Glomerular visceral epithelial cell (primary cell): Measurements from ENCODE around the gene SPARC.

Experiments
- DNase-seq: peaks from one replicate; pipeline ENCODE4 v3.0.0-alpha.2; 2016; ENCODE audit errors: extremely low spot score

Gene SPARC

DNA sequence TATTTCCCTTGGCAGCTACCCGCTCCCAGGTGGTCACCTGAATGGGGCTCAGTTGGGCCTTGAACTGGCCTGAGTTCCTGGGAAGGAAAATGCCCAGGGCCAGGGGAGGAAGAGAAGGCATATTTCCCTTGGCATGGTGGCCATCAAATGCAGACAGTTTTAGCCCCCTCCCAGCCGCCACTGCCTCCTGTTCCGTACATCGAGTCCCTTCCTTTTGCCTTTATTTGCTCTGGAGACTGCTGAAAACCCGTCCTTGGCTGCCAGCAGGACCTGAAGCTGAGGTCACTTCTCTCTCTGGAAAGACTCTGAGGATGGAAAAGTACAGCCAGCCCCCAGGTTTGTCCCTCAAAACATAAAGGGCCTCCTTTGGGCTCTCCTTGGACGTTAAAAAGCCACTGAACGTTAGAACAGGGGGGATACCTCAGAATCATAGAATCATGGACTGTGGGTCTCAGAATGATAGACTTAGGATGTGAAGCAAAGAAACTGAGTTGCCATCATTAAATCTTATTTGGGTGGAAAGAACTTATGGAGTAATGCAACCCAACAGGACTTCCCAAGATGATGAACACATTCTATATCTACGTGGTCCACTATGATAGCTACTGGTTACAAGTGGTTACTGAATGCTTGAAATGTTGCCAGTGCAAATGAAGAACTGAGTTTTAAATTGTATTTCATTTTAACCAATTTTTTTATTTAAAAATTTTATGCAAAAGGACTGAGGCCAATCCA lies 7.1 kb downstream of the SPARC start:
- no peak for DNase-seq

DNA sequence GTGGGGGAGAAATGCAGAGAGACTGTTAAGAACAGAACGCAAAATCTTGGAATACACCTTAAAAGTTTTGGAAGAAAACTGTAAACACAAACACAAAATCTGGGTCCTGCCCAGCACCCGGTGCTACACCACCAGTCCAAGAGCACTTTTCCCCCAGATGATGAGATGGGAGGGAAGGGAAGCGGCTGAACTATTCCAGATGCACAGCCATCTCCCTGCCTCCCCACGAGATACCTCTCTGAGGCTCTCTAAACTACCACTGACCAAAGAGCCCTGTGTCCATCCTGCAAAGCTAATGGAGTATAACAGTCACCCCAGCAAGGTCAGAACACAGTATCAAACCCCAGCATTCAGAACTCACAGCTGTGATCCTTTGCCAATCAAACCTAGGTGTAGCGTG lies 8.0 kb downstream of the SPARC start:
- no peak for DNase-seq

DNA sequence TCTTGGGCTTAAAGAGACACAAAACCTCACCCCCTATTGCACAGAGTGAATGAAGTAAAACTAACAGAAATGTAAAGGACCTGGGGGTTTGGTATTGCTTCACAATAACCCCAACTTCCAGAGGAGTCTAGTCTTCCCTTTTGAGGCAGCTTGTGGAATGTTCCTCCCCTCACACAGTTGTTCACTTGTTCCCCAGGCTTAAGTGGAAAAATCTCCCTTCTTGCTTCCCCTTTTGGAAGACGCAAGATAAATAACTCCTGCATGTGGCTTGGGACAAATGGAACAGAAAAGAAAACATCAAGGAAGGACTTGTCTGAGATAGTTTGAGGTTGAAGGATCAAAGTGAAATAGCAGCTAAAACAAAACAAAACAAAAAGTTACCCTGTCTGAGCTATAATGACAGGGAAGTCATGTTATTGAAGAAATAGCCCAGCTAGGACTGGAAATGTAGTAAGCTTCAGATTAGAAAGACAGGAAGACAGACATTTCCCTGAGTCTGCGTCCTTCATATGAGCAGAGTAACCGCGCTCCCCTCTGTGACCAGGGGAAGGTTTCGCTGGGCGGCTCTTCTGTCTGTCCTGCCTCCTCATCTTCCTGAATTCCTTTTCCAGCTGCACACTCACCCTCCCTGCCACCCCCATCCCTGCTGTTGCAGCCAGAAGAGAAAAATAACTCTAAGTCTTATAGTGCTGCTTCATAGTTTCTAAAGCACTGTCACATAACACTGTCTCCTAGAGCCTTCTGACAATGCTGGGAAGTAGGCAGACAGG lies 8.8 kb downstream of the SPARC start:
- DNase-seq, result no peak

DNA sequence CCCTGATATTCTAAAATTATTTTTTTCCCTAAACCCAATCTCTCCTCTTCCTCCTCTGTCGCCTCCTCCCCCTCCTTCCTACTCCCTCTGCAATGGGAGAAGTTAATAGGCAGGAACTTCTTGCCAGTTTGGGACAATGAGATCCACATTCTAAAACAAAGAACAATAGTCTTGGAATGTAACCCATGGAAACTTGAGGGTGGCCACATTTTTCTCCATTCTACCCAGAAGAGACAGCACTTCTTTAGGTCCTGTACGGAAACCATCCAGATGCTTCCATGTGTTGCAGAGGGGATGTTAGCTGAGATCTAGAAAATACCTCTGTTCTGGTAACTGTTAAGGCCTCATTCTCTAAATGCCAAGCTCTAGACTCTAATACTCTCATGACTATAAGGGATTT lies 10.0 kb downstream of the SPARC start:
- no peak for DNase-seq

DNA sequence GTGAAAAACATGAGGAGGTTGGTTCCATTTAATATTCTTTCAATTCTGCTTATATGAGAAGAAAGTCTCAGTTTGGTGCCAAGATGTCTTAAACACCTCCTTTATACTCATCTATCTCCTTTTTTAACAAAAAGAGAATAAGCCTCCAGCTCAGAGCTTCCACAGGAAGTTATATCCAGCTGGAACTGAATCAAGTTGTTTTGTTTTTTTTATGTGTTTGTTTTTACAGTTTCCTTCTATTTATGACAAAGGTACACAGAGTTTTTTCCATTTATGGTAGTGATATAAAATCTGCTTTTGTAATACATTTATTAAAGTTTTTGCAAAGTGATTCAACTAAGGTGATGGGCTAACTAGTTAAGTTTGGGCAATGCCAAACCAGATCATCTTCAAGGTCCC lies 10.4 kb downstream of the SPARC start:
- no peak for DNase-seq

DNA sequence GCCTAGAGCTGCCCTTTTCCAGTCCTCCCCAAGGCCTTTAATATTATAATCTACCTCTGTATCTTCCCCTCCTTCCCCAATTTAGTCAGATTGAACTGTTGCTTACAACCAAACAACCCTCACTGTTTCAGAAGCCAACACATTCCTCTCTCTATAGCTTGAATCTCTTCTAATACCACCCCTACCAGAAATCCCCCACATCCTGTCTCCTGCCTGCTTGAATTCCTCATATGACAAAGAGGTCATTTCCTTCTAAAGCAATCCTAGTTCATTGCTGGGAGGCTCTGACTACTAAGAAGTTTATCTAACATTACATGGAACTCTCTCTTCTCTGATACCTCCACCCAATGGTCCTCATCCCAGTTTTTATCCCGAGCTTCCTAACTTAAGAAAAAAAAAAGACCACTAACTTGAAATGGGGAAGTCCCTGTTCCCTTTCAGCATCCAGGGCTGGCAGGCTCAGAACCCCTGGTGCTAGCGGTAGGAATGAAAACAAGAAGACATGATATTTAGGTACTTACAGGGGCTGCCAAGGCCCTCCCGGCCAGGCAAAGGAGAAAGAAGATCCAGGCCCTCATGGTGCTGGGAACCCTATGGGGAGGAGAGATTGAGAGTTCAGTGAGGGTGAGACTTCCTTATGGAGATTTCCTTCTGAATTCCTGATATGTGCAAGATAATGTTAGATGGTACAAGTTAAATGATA lies 11.0 kb downstream of the SPARC start:
- DNase-seq, result peak; percentile 47

DNA sequence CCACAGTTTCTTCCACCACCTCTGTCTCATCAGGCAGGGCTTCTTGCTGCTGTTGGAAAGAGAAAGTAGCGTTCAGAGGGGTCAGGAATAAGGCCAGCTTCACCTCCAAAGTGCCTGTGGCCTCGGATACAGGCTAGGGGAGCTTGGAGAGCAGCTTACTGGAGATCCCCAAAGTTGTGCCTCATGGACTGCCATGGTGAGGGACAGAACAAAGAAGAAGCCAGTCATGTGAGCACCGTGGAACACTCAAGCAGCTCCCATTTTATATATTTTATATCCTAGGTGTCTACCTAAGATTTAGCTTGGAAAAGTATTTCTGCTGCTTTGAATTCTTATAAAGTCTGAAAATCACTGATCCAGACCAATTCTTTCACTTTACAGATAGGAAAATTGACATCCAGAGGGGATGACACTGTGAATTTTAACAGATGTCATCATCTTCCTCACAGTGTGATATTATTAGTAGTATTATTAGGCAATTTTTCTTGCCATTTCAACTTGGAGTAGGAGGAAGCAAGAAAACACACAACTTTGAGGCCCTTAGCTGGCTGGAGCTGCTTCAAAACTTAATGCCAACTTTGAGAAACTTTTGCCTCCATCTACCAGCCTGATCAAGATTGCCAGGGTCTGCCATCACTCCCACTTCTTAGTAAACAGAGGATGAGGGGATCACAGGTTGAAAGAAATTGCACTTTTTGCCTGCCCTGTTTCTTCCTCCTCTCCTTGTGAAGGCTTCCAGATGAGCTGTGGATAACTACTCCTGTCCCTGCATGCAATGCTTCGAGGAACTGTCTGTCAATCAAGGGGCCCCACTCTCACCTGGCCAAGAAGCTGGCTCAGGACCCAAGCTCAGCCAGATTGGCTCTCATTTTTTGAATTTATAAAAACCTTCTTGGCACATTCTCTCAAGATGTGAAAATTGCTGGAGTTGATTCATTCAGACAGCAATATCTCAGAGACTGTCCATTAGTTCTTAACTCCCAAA lies 11.8 kb downstream of the SPARC start:
- DNase-seq, result no peak

DNA sequence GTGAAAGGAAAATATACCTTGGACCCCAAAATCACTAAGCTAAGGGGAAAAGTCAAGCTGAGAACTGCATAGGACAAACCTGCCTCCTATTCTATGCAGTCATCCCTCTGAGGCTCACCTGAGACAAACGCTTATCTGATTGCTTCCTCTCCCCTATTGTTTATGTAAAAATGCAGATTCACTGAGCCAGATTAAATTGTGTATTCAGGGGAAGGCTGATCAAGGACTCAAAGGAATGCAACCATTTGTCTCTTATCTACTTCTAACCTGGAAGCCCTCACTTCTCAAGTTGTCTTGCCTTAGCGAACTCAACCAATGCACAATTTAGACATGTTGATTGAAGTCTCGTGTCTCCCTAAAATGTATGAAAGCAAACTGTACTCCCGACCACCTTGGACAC lies 13.3 kb downstream of the SPARC start:
- DNase-seq, result no peak

DNA sequence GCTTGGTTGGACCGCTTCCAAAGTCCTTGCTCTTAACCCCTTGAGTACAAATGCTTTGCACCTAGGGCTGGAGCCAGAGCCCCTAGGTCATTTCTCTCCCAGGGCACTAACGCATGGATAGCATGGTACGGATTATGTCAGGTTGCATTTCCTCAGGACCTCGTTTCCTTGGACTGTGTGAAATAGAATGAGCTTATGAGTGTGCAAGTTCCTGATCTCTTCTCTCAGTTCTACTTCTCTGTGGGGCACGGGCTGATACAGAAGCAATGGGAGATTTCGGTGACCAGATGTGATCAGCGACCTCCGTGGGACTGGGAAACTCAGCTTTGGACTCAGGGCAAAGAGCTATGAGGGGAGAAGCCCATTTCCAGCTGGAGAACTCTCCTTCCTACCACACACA lies 14.2 kb downstream of the SPARC start:
- no peak for DNase-seq

DNA sequence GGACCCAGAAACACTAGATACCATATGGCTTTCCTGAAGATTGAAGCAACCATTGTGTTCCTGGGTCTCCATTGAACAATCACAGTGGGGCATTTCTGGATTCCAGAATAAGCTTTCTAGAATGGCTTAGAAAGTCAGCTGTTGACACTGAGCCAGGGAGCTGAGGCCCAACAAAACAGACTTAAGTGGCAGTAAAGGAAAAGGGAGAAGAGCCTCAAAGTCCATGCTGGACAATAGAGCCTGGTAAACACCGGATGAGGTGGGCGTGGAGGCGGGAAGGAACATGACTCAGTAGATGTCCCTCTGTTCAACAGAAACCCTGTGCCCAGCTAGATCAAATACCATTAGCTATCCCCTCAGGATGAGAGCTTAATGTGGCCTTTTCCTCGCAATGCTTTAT lies 14.8 kb downstream of the SPARC start:
- no peak for DNase-seq

DNA sequence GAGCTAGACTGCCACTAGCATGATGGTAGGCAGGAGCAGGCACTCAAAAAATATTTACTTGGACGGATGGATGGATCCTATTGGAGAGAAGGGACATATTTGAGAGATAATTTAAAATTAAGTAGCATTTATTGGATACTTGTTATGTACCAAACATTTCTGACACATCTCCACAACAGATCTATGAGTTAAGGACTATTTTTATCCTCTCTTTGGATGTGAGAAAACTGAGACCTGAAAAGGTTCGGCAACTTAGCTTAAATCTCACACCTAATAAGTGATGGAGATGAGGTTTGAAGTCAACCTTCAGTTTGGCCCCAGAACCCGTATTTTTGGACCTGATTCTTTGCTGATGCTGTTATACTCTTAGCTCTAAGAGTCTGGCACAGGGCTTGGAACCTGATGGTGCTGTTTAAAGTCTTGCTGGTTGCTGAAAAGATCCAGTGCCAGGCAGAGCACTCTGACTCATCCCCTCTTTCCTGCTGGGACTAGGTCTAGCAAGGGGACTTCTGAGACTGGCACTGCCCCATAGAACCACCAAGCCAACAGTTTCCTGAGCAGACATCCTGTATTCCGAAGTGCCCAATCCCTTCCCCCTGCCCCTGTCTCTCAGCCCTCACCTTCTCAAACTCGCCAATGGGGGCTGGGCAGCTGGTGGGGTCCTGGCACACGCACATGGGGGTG lies 15.6 kb downstream of the SPARC start:
- DNase-seq, result no peak

DNA sequence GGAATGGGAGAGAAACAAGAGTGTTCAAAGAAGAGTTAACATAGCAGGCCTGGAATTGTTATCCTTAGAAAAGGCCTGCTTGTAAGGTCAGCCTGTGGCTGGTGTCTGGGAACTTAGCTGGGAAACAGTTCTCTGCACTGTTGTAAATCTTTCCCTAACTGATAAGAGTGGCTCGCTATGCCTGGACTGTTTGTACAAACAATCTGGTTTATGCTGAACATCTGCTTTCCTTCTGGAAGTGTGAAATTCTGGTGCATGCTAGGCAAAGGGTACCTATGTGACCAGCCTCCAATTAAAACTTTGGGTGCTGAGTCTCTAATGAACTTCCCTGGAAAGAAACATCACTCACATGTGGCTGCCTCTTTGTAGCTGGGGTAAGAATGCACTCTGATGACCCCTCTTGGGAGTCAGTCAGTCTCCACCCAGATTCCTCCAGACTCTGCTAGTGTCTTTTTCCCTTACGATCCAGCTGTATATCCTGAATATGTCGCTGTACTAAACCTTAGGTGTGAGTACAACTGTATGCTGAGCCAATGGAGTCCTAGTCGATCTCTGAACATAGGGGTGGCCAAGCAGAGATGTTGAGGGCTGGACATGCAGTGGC lies 16.5 kb downstream of the SPARC start:
- DNase-seq, result no peak

DNA sequence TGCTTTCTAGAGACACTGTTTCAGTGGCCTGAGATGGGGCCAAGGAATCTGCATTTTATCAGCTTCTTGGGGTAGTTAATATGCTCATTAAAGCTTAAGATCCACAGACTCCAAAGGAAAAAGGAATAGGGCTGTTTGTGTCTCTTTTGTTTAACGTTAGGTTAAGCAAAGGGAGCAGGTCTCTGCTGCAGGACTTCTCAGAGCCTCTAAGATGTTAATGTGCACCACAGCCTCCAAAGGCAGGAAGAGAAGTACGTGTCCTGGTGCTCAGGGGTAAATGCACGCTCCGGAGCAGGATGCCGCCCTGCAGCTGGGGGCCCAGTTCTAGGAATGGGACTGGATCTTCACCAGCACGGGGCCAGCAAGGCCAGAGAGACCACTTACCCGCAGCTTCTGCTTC lies 19.6 kb downstream of the SPARC start:
- DNase-seq, result no peak

DNA sequence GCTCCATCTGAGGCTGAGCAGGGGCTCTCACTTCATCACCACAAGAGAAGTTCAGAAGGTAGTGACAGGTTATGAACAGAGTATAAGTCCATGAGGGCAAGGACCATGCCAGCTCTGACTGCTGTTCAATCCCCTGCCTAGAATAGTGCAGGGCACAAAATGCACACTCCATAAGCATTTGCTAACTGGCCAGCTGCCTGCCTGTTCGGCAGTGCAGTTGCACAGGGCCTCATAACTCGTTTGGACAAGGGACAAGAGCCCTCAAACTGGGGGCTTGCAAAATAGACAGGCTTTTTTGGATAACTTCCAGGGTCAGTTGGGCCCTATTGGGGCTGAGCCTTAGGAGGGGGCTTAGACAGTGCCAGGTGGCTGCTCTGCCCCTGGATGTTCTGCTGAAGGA lies 21.1 kb downstream of the SPARC start:
- no peak for DNase-seq

DNA sequence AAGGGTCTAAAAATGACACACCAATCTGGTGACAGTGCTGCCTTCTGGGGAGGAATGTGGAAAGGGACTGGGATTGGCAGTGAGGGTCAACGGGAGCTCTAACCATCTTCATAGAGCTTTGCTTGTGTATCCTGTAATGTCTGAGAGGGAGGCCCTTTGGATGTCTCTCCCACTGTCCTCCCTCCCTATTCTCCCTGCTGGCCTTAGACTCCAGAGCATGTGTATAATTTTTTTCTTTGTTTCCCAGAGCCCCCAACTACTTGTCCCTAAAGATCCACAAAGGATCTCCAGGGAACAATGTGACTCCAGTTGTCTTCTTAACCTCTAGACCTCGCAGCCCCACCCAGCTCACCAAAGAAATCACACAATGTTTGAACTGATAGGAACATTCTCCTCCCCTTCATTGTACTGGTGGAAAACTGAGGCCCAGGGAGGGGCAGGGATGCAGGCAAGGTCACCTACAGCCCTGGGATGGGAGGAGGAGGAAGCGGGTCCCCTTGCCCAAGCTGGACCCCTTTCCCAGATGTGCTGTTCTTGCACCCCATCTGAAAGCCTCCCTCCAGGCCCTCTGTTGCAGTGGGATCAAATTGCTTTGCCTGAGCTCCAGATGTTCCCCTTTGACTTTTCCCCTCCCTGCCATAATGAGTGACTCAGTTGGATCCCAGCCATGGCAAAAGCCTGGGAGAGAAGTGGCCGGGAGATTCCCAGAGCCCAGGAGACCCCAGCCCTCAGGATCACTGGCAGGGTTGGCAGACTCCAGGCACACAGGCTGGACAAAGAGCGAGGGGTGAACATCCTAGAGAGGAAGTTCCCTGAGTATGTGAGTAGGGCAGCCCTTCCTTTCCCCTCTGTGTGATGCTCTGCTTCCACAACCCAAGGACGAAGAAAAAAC lies 21.8 kb downstream of the SPARC start:
- no peak for DNase-seq

DNA sequence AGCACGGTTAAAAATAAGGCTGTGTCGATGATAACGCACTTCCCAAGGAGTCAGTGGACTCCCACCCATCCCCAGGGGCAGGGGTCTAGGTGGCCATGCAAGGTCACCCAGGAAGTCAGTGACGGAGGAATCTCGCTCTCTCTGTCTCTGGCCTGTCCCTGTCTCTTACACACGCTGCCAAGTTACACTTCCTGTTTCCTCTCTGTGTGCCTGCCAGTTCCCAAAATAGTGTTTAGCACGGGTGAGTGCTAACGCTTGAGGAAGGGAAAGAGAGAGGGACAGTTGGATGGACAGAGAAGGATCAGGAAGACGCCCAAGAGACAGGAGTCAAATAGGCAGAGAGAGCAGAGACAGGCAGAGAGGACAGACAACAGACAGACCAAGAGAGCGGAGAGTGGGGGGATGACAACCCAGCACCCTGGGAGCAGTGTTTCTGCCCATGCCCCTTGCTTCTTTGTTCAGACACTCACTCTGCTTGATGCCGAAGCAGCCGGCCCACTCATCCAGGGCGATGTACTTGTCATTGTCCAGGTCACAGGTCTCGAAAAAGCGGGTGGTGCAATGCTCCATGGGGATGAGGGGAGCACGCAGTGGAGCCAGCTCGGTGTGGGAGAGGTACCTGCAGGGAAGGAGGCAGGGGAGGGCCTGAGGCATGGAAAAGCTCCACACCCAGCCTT lies 23.0 kb downstream of the SPARC start:
- no peak for DNase-seq

DNA sequence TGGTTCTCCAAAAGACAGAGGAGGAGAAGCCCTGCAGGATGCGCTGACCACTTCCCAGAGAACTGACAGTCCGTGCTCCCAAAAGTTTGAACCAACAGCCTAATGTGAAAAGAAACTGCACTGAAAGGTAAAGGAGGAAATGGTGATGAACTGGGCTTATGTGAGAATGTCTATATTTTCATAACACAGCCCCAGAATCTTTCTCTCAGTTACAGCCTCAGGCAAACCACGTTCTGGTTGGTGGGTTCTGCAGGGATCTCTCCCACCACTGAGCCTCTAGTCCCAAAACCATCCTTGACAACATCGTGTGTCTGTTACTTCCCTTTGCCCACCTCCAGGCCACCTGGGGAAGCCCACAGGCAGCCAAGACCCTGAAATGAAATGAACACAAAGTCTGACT lies 23.9 kb downstream of the SPARC start:
- no peak for DNase-seq

DNA sequence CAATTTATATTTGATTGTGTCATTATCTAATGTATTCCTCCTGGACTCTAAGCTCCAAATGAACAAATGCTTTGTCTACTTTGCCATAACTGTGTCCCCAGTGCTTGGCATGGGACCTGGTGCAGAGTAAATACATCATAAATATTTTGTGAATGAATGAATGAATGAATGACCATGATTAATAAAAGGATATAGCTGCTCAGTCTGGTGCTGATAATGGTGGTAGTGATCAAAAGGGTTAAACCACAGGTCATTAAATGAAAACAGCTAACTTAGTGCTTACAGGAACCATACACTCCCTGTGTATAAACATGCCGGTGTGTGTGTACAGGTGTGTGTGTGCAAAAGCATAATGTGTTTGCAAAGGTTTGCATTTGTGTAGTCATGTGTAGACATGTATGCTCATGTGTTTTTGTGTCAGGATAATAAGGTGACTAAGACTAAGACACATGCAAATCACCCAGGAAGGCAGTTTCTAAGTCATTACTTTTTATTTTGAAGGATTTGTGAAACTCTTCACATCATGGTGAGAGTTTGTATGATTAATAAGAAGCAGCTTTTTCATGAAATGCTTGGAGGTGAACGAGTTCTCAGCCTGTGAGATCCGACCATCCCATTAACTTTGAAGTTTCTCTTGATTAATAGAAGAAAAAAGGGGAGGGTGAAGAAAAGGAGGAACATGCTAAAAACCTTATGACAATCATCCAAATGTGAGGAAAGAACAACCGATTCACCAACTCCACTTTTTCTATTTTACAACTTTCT lies 24.6 kb downstream of the SPARC start:
- DNase-seq, result no peak
